Iris pigment epithelial cell (primary cell): ENCODE measurements around the gene GIPC1.
A peak's percentile ranks its signal among the peaks of the same experiment; 100 is the strongest.
"Not testable (repeated sequence)": the region's sequence is repeated elsewhere in the genome, so short reads cannot be mapped to it uniquely, and the experiment has no call there.

Source experiments
- DNase-seq: peaks from one replicate; pipeline ENCODE4 v3.0.0-alpha.2; 2011; ENCODE audit warnings: low read depth

Gene GIPC1

DNA sequence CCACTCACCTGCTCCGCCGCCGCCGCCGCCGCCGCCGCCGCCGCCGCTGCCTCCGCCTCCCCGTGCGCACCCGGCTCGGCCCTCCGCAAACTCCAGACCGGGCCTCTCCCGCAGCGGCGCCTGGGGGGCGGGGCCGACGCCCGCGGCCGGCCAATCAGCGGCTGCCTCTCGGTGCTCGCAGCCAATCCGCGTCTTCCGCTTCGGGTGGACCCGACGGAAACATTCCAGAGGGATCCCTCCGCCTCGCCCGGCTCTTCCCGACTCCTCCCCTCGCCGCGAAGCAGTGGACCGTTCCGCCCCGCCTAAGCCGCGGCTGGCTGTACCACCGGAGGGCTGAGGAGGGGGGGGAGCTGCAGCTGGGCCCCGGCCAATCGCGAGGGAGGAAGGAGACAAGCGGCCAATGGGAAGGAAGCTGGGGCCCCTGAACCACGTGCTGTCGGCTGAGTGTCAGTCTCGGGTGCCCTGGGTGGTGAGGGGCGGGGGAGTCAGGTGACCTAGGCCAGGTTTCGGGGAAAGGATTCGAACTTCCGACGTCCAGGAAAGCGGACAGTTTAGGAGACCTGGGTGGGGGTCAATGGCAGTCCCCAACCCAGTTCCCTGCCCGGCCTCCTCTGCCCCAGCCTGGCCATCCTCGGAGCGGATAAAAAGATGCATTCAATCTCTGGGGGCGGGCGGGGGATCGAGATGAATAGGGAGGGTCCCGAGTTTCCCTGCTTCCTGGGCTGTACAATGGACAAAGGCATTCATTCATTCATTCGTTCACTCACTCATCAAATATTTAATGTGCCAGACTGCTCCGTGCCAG lies at the start of gene GIPC1:
Gene GIPC1, minus strand, starts transcription at position 99 of the 805 bp plus-strand sequence. CDS start 13,151 bp downstream, outside the sequence.
- DNase-seq = peak; percentile 100

DNA sequence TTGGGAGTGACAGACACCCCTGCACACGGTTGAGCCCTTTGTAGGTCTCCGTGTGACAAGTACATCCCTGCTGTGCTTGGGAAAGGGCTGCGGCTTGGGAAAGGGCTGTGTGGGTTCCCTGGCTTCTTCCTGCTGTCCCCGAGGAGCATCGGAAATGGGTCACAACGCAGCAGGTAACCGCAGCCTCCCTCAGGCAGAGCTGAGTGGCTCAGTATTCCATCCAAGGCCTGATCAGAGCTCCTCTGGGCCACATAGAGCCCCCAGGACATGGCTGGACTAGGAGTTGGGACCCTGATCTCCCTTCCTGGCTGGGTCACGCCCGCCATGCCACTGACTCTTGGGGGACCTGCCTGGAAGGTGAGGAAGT lies 49.8 kb upstream of the GIPC1 start:
- DNase-seq = no peak

- peak; percentile 47 for DNase-seq
Measured at GRCh38 chr19:14544977-14545715, 49.2 kb upstream of the GIPC1 start.

DNA sequence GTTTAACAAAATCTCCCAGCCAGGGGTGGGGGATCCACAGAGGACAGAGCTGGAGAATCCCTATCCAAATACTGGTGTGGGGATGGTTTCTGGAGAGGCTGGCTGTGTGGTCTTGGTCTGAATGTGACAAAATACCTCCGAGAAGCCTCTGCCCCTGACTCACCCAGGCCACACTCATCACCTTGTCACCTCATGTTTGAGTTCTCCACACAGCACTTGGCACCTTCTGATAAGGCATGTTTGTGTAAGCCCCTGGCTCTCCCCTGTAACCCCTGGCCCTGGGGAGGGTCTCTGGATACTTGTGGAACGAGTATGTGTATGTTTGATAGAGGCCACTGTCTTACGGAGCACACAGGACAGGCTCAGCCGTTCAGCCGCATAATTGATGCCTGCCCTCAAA lies 48.1 kb upstream of the GIPC1 start:
- no peak for DNase-seq

- DNase-seq = peak; percentile 28
Measured at GRCh38 chr19:14542711-14543328, 46.9 kb upstream of the GIPC1 start.

DNA sequence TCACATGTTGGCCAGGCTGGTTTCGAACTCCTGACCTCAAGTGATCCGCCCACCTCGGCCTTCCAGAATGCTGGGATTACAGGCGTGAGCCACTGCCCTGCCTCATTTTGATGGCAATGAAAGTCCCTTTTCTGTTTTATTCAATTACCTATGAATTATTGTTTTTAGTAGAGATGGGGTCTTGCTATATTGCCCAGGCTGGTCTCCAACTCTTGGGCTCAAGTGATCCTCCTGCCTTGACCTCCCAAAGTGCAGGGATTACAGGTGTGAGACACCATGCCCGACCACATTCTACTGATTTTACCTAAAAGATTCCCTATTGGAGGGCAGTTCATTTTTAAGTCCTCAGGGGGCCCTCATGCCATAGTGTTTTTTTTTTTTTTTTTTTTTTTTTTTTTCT lies 46.1 kb upstream of the GIPC1 start:
- not testable (repeated sequence) for DNase-seq

DNA sequence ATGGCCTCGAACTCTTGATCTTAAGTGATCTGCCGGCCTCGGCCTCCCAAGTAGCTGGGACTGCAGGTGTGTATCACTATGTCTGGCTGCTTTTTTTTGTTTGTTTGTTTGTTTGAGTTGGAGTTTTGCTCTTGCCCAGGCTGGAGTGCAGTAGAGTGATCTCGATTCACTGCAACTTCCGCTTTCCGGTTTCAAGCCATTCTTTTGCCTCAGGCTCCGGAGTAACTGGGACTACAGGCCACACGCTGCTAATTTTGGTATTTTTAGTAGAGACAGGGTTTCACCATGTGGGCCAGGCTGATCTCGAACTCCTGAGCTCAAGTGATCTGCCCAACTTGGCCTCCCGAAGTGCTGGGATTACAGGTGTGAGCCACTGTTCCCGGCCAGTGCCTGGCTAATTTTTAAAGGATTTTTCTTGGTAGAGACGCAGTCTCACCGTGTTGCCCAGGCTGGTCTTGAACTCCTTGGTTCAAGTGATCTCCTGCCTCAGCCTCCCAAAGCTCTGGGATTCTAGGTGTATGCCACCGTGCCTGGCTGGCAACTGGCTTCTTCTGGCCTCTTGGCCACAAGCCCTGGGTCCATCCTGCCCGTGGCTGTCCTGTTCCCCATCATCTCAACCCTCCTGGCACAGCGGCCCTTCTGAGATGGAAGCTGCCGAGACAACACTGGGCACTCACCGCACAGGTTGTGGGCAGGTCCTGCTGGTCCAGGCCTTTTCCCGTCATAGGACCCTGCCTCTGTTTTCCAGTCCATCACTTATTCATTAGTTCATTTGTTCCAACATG lies 45.0 kb upstream of the GIPC1 start:
- no peak for DNase-seq

DNA sequence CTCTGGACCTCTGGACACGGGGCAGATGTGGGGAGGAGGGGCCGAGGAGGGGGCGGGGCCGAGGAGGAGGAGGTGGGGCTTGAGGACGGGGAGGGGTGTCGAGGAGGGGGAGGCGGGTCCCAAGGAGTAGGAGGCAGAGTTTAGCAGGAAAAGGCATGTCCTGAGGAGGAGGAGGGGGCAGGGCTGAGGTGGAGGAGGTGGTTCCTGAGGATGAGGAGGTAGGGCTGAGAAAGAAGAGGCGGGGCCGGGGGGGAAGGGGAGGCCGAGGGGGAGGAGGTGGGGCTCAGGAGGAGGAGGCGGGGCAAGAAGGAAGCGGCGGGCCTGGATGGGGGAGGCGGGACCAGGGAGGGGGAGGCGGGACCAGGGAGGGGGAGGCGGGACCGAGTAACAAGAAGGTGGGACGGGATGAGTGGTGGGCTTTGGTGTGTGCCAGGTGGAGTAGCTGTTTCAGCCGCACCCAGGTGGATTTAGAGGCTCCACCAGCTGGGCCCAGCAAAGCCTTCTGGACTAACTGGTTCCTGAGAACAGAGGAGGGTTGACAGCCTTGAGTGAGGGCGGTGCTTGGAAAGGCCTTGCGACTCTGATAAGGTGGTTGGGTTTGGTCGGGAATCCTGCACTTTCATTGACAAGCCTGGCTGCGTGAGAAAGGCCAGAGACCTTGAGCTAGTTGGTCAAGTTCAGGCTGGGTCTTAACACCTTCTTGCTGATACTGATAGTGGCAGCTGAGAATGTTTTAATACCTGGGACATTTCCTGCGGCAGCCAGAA lies 41.2 kb upstream of the GIPC1 start:
- peak; percentile 85 for DNase-seq

DNA sequence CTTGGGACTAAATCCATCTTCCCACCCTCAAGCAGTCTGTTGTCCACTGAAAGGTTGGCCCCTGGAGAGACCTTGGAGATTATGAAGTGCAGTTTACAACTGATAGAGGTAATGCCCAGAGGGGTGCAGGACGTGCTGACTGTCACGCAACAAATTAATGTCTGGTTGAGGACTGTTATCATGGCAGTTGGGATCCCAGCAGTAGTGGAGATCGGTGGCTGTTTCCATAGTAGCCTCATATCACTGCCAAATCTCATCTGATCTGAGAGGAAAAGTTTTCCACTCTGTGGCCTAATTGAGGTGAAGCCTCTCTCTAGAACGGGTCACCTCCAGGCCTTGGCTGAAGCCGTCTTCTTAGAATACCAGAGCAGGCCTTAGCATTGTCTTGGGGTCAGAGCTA lies 37.5 kb upstream of the GIPC1 start:
- no peak for DNase-seq

GRCh38 chr19:14530506-14530905 lies 34.6 kb upstream of the GIPC1 start:
- DNase-seq = no peak

GRCh38 chr19:14530005-14530348 lies 34.0 kb upstream of the GIPC1 start:
- no peak for DNase-seq

GRCh38 chr19:14529254-14530004 lies 33.5 kb upstream of the GIPC1 start, which contains the start of gene TECR:
Gene TECR (plus strand): TSS chr19:14529594. CDS start chr19:14529697, 103 bp downstream.
- peak; percentile 100 for DNase-seq

DNA sequence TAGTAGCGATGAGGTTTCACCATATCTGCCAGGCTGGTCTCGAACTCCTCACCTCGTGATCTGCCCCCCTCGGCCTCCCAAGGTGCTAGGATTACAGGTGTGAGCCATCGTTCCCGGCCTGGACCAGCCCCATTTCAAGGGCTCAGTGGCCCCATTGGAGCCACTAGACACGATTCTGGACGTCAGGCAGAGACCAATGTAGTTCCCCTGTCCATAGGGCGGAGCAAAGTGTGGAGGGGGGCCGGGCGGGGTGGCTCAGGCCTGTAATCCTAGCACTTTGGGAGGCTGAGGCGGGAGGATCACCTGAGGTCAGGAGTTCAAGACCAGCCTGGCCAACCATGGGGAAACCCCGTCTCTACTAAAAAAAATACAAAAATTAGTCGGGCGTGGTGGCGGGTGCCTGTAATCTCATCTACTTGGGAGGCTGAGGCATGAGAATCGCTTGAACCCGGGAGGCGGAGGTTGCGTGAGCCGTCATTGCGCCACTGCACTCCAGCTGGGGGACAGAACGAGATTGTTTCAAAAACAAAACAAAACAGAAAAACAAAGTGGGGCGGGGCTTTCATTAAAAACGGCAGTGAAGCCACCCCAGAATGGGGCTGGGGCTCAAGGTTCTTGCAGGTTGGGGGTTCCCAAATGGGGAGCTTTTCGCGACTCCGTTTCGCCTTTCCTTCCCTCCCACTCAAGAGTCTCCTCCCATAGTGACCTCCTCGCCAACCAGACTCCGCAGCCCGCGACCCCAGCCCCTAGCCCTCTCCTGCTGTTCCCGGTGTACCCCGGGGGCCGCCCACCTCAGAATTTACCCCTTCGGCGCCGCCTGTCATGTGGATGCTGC lies 32.7 kb upstream of the GIPC1 start:
- no peak for DNase-seq

DNA sequence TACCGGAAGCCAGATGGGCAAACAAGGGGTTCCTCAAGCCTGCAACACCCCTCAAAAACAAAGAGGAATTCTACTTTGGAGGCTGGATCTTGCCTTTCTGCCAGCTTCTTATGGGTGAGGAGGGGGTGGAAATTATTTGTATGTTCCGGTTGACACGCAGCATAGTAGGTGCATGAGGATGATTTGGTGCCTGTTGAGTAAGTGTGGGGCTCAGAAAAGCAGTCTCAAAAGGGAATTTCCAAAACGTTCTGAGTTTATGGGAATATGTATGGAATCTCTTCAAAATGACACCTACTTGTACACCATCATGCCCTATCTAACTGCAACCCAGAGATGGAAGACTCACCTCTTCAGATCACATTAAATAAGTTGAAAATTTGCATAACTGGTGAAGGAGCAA lies 30.5 kb upstream of the GIPC1 start:
- no peak for DNase-seq

DNA sequence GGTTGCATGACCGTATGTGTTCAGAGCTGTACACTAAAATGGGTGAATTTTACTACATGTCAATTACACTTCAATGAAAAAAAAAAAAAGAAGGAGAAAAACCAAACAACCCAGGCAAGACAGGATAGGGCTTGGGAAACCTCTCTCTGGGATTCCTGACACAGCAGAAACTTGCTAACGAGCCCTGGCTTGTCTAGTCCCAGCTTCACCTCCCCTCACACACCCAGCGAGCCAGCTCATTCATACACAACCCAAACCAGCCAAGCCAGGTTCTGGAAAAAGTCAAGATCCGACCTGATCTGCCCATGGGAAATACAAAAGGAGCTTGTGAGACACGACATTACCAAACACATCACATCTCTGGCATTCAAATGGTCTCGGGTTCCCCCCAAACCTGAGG lies 29.8 kb upstream of the GIPC1 start:
- no peak for DNase-seq

- no peak for DNase-seq
Measured at GRCh38 chr19:14520543-14520942, 24.6 kb upstream of the GIPC1 start.

DNA sequence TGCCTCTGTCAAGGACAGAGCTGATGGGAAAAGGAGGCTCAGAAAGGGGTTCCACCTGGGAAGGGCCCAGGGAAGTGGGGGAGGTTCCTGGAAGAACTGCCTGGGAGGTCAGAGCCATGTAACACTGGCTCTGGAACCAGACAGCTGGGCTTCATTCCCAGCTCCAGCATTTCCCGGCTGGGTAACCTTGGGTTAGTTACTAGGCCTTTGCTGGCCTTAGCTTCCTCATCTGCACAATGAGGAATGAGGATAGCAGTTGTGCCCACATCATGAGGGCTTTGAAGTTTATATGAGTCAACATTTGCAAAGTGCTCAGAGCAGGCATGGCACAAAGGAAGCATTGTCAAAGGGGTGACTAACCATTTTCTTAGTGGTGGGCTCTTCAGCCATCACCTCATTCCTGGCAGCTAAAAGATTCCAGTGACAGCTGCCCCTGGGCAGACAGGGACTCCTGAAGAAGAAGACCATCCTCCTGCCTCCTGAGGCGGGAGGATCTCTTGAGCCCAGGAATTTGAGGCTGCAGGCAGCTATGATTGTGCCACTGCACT lies 24.0 kb upstream of the GIPC1 start:
- peak; percentile 49 for DNase-seq

DNA sequence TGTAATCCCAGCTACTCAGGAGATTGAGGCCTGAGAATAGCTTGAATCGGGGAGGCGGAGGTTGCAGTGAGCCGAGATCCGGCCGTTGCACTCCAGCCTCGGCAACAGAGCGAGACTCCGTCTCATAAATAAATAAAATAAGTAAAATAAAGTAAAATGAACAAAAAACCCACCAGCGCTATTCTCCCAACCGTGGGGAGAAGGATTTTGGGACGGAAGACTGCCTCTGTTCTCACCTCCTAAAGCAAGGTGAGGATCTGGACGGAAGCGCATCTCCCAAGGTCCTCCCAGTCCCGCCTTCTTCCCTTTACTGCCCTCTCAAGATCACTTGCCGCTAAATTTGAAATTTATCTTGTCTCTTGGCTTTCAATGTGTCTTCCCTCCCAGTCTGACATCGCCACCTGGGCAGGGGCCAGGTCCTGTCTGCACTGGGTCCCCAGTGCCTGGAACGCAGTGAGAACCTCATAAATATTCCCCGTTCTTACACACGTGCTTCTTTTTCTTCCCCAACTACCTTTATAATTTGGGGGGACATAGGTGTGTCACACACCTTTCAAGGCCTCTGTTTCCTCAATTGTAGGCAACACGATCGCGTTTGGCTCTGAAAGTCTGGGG lies 23.4 kb upstream of the GIPC1 start:
- DNase-seq = no peak
